ENCODE measurements around the gene NKX1-1.

The NKX1-1 gene

DNA sequence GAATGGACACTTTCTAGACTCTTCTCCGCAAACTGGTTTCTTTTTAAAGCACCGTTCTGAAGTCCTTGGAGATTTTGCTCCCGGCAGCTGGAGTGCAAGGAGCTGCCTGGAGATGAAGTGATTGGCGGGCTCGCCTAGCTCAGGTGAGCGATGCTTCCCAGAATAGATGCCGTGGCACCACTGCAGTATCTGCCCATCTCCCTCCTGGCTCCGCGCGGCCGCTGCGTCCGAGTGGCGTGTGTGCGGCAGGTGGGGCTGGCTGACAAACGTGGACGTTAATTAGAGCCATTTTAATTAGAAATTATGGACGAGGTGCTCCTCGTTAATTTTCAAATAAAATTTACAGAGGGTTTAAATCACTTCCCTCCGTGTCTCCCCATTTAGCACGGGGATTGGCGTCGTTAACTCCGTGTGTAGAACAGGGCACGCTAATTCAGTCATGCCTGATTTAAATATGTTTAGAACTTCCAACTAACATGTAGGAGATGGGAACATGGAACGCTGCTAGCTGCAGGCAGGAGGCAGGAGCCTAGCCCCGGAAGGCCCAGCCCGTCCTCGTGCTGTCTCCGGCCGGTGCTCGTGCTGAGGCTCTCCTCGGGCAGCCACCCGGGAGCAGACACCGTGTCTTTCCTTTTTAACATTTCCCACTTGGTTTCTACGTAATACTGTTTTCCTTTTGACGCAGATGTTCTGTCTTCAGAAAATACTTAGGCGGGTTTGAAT is 47.7 kb downstream of the NKX1-1 start:
- ATAC-seq (ENCODE audit: insufficient read depth, low read depth) (no peak), DNase-seq (no peak)
- no peaks in the 10 kb centered on the region for H3K4me1 ChIP-seq (ENCODE audit: insufficient read depth, low read length)
- no peak overlapping the region for H3K4me3 ChIP-seq (ENCODE audit: low read depth in 1 of 2, low read length in 2 of 2)
- peaks cover 9% of the 10 kb centered on the region for H4K20me1 ChIP-seq (ENCODE audit: insufficient read depth, low read length)
- H3K79me2 ChIP-seq (ENCODE audit: insufficient read depth, low read length), result no peaks in the 10 kb centered on the region
- no peak overlapping the region for H3K27ac ChIP-seq (ENCODE audit: low read length)
- no peak overlapping the region for H2AFZ ChIP-seq (ENCODE audit: low read depth, low read length)
- TF ChIP-seq EZH2 (IDR thresholded peaks at IDR 0.05; ENCODE audit: borderline replicate concordance, low read depth, low read length, severe bottlenecking), result no peak
- TF ChIP-seq, protein P1, sequence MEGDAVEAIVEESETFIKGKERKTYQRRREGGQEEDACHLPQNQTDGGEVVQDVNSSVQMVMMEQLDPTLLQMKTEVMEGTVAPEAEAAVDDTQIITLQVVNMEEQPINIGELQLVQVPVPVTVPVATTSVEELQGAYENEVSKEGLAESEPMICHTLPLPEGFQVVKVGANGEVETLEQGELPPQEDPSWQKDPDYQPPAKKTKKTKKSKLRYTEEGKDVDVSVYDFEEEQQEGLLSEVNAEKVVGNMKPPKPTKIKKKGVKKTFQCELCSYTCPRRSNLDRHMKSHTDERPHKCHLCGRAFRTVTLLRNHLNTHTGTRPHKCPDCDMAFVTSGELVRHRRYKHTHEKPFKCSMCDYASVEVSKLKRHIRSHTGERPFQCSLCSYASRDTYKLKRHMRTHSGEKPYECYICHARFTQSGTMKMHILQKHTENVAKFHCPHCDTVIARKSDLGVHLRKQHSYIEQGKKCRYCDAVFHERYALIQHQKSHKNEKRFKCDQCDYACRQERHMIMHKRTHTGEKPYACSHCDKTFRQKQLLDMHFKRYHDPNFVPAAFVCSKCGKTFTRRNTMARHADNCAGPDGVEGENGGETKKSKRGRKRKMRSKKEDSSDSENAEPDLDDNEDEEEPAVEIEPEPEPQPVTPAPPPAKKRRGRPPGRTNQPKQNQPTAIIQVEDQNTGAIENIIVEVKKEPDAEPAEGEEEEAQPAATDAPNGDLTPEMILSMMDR (IDR thresholded peaks at IDR 0.05; ENCODE audit: borderline replicate concordance, extremely low read depth, low read length, poor library complexity, severe bottlenecking), result no peak
- no peak overlapping the region for H3K4me2 ChIP-seq (ENCODE audit: insufficient read depth, low read length)
- H3K27me3 ChIP-seq (ENCODE audit: insufficient read depth, low read length, poor library complexity), result no peaks in the 10 kb centered on the region
- no peaks in the 10 kb centered on the region for H3K9me3 ChIP-seq (ENCODE audit: insufficient read depth, low read length, severe bottlenecking)
- no peak overlapping the region for H3K9ac ChIP-seq (ENCODE audit: low read depth, low read length)
- H3K36me3 ChIP-seq (ENCODE audit: insufficient read depth, low read length), result peaks cover 27% of the 10 kb centered on the region

DNA sequence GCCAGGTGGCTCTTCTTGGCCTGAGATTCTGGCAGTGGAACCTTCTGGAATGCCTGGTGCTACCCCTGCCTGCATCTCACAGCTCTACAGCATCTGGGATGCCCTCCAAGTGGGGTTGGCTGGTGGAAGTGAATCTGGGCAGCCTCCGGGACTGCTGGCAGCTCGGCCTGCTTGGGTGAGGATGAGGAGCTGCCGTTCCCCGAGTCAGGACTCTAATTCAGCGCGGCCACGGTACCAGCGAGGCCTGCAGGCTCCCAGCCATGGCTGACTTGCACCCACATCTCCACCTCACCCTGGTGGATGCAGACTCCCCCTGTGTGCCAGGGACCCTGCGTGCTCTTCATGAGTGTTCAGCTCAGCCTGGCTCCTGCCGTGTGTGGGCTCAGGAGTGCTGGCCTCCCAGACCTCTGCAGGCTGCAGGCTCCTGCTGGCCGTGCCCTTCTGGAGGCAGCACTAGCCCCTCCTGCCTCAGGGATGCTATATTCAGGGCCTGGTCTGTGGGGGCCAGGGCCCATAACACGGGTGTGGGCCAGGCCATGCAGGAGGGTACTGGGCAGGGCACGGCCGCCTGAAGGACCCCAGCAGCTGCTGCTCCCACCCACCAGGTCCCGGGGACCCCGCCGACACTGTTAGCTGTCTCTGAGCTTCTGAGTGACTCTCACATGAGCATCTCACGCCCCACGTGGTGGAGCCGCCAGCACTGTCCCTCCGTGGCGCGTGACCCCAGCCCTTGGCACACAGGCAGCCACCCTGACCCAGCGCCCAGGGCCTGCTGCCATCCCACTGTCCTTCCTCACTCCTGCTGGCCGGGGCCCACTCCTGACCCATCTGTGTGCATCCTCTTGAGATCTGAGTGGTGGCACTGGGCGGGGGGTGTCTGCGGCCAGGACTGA is 48.6 kb downstream of the NKX1-1 start:
- Histone ChIP-seq H3K27me3 (ENCODE audit: insufficient read depth, low read length, poor library complexity) (no peaks in the 10 kb centered on the region), H3K27ac (ENCODE audit: low read length) (no peak overlapping the region), H3K4me1 (ENCODE audit: insufficient read depth, low read length) (no peaks in the 10 kb centered on the region), H2AFZ (ENCODE audit: low read depth, low read length) (no peak overlapping the region), H3K4me3 (ENCODE audit: low read depth in 1 of 2, low read length in 2 of 2) (no peak overlapping the region), H3K79me2 (ENCODE audit: insufficient read depth, low read length) (no peaks in the 10 kb centered on the region), H4K20me1 (ENCODE audit: insufficient read depth, low read length) (peaks cover 11% of the 10 kb centered on the region), H3K36me3 (ENCODE audit: insufficient read depth, low read length) (peaks cover 37% of the 10 kb centered on the region), H3K9ac (ENCODE audit: low read depth, low read length) (no peak overlapping the region), H3K9me3 (ENCODE audit: insufficient read depth, low read length, severe bottlenecking) (no peaks in the 10 kb centered on the region), H3K4me2 (ENCODE audit: insufficient read depth, low read length) (no peak overlapping the region)
- no peak for TF ChIP-seq EZH2 (IDR thresholded peaks at IDR 0.05; ENCODE audit: borderline replicate concordance, low read depth, low read length, severe bottlenecking)
- TF ChIP-seq, protein P1 (IDR thresholded peaks at IDR 0.05; ENCODE audit: borderline replicate concordance, extremely low read depth, low read length, poor library complexity, severe bottlenecking), result no peak
- DNase-seq, result no peak
- ATAC-seq (ENCODE audit: insufficient read depth, low read depth), result no peak

DNA sequence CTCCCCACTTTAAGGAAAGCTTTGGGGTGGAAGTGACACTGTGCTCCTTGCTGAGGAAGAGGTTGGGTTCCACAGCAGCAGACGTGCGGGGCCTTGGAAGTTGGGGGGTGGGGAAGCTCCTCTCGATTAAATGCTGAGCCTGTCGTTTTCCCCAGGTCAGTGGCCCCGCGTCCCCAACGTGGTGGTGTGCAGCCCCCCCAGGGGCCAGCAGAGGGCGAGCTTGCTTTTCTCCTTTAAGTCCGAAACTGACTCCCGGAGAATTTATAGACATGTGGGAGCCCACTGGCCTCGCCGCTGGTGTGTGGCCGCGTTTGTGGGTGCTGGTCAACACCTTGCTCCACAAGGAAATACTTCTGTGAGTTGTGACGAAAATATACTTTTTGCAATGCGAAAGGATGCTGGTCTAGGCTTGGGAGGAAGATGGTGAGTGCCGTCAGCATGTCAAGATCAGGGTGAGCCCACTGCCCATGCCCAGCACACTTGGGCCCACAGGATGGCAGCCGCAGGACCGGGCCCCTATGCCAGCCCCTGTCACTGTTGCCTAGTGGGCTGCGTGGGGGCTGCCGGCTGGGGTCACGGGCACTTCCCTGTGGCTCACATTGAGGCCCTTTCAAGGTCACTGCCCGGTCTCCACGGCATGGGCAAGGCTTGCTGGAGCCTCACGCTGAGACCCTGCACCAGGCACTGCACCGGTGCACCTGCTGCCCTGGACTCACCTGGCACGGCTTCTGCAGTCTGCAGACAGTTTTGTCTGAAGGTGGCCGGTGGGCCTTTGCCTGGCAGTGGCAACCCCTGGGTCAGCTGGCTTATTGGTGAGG is 49.9 kb downstream of the NKX1-1 start:
- DNase-seq, result peak; percentile 50
- H3K4me1 ChIP-seq (ENCODE audit: insufficient read depth, low read length), result peaks cover 4% of the 10 kb centered on the region; the same call in 1 of the 2 replicates
- no peak overlapping the region for H3K4me3 ChIP-seq (ENCODE audit: low read depth in 1 of 2, low read length in 2 of 2)
- H3K27ac ChIP-seq (ENCODE audit: low read length), result no peak overlapping the region
- ATAC-seq (ENCODE audit: insufficient read depth, low read depth), result no peak
- no peak overlapping the region for H2AFZ ChIP-seq (ENCODE audit: low read depth, low read length)
- H3K4me2 ChIP-seq (ENCODE audit: insufficient read depth, low read length), result no peak overlapping the region
- peaks cover 17% of the 10 kb centered on the region for H4K20me1 ChIP-seq (ENCODE audit: insufficient read depth, low read length)
- TF ChIP-seq, protein P1 (IDR thresholded peaks at IDR 0.05; ENCODE audit: borderline replicate concordance, extremely low read depth, low read length, poor library complexity, severe bottlenecking), result peak; percentile 79
- no peak for TF ChIP-seq EZH2 (IDR thresholded peaks at IDR 0.05; ENCODE audit: borderline replicate concordance, low read depth, low read length, severe bottlenecking)
- peaks cover 2% of the 10 kb centered on the region; the same call in 1 of the 2 replicates for H3K79me2 ChIP-seq (ENCODE audit: insufficient read depth, low read length)
- no peaks in the 10 kb centered on the region for H3K27me3 ChIP-seq (ENCODE audit: insufficient read depth, low read length, poor library complexity)
- H3K9ac ChIP-seq (ENCODE audit: low read depth, low read length), result no peak overlapping the region
- H3K9me3 ChIP-seq (ENCODE audit: insufficient read depth, low read length, severe bottlenecking), result no peaks in the 10 kb centered on the region
- H3K36me3 ChIP-seq (ENCODE audit: insufficient read depth, low read length), result peaks cover 44% of the 10 kb centered on the region
